Stimulated activated CD4-positive, alpha-beta T cell treated with anti-CD3 and anti-CD28 coated beads, Interleukin-15, amount 100 ng/mL, for 1 hour (primary cell): ENCODE data around the gene IGSF9B.

Experiments used
- DNase-seq, 2 donors: peaks; one replicate each; pipeline ENCODE4 v3.0.0-alpha.2; 2020; ENCODE audit warnings: low read depth in 1 of 2, low spot score in 1 of 2

IGSF9B gene

GRCh38 chr11:133957900-133958299 lies 1.1 kb upstream of the IGSF9B start:
- no peak for DNase-seq

- no peak for DNase-seq
Observed at GRCh38 chr11:133955945-133956421, 785 bp downstream of the IGSF9B start.

DNA sequence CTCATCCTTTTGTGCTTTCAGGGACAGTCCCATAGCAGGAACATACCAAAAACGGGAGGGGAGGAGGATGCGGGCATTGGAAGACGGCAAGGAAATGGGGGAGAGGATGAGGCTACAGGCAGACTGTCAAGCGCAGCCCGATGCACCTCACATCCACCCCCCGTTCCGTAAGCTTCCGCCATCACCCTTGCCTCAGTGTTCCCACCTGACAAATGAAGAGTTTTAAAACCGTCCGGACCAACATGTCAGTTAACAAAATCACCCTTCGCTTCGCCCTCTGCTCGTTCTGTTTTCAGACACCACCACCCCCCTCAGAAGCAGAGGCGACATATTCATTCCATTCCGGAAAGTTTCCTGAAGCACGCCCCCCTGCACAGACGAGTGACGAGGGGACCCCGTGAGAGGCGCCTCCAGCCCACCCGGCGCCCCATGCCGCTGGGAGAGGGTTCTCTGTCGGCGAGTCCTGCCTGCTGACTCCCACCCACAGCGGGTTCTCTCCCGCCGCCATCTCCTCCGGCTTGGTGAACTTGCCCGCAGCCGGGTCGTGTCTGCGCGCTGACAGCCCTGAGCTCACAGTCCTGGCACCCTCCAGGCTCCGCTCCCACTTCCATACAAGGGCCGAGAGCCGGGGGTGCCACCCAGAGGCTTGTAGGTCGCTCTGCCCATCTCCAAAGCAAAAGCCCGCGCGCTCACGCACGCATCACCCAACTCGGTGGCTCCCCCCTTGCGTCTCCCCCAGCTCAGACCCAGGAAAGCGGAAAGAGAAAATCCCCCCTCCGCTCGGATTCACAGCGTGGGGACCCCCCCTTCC lies 1.5 kb downstream of the IGSF9B start:
- no peak for DNase-seq

GRCh38 chr11:133953999-133954398 lies 2.8 kb downstream of the IGSF9B start:
- no peak for DNase-seq

DNA sequence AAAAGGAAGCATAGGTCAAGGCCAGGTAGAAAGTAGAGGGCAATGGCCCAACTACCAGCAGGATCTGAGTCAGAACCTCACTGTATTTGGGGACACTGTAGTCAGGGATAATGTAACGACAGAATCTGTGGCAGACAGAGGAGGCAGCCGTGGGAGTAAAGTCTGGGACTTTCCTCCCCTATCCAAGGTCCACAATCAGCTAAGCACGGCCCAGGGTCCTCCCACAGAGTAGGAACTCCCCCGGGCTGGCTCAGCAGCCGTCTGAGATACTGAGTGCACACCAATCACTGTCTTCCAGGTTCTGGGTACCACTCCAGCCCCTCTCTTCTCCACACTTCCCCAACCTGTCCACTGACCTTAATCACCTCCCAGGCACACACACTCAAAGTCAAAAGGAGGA lies 3.2 kb downstream of the IGSF9B start:
- no peak for DNase-seq

DNA sequence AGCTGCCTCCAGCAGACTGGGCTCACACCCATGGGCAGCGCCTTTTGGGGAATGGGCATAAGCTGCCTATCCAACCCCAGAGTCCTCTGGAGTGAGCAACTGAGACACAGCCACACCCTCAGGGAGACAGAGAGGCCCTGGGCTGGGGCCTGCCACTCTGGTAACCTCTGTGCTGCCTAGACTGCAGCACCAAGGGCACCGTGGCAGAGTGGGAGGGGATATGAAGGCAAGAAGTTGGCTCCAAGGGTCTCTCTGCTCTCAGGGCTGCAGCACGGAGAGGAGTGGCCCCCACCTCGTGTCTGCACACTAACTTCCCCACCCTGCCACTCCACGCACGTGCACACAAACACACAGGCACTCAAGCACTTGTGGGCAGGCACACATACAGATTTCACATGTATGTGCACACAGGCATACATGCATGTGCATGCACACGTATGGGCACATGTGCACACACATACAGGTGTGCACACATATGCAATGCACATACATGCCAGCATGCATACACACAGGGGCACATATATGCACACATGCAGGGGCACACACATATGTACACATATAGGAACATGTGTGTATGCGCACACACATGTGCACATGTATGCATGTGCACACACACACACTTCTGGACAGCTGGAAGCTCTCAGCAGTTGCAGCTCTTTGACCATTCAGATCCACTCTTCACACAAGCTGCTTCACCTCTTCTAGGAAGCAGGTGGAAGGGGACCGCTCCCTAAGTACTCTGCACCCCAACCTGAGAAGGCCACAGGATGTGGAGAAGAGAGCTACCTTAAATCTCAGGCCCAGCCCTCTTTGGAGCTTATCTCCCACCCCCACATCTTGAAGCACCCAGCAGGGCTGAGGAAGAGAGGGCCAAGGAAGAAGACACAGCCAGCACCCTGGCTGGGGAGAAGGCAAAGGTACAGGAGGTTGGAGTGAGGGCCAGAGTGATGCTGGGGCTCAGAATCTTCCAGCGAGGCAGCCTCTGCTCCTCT lies 4.3 kb downstream of the IGSF9B start:
- DNase-seq: no peak

- DNase-seq: no peak
Observed at GRCh38 chr11:133951327-133952198, 5.2 kb downstream of the IGSF9B start.

DNA sequence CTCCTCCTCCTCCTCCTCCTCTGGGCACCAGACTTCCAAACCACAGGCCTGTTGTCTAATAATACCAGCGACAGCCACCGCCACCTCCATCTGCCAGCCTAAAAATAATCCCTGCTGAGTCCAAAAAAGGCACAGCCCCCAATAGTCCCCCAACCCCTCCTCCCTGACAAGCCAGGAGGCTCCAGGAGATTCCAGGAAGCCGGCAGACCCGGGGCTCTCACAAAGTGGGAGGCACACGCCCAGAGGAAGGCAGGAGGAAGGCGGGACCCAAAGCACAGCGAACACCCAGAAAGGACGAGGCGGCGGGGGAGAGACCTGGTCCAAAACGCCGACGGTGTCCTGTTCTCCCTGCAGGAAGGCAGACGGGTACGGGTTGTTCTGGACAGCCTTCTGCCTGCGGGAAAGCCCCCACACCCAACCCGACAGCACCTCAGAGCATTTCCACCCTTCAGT lies 5.9 kb downstream of the IGSF9B start:
- no peak for DNase-seq

GRCh38 chr11:133950421-133950820 lies 6.3 kb downstream of the IGSF9B start:
- DNase-seq: no peak

DNA sequence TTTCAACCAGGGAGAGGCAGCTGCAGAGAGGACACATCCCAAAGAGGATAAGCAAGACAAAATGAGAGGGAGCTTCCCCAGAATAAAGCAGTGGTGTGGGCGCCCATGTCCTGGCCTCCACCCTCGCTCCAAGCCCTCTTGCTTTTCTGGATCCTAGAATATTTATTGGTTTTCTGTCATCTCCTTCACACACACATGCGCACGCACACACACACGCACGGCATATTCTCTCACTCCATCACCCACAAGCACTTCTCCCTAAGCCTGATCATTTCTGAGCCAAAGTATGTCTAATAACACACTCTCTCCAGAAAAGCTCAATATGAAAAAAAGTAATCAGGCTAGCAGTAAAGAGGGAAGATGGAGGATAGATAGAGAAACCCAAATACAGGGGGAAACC lies 7.6 kb downstream of the IGSF9B start:
- DNase-seq: no peak

DNA sequence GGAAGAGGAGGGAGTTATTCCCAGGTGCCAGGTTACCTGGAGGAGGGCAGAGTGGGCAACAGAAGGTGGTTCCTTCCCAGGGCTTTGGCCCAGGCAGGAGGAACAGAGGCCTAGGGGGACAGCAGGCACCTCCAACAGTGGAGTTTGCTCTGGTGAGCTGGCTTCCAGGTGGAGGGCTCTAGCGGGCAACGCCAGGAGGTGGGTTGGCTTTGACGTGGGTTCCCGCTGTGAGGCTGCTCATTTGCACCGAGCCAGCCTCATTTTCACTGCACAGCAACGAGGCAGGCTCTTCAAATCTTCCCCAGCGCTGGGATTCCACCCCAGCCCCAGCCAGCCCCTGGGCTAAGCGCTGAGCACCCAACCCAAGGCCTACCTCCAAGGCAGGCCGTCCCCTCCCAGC lies 8.1 kb downstream of the IGSF9B start:
- no peak for DNase-seq

- peak in 1 of 2 donors; percentile 37 for DNase-seq
Observed at GRCh38 chr11:133947321-133947756, 9.4 kb downstream of the IGSF9B start.

GRCh38 chr11:133946541-133947318 lies 10.0 kb downstream of the IGSF9B start:
- DNase-seq: no peak

- DNase-seq: no peak
Observed at GRCh38 chr11:133946051-133946450, 10.7 kb downstream of the IGSF9B start.

- DNase-seq: peak; percentile 63 to 67
Observed at GRCh38 chr11:133945087-133945974, 11.4 kb downstream of the IGSF9B start.

DNA sequence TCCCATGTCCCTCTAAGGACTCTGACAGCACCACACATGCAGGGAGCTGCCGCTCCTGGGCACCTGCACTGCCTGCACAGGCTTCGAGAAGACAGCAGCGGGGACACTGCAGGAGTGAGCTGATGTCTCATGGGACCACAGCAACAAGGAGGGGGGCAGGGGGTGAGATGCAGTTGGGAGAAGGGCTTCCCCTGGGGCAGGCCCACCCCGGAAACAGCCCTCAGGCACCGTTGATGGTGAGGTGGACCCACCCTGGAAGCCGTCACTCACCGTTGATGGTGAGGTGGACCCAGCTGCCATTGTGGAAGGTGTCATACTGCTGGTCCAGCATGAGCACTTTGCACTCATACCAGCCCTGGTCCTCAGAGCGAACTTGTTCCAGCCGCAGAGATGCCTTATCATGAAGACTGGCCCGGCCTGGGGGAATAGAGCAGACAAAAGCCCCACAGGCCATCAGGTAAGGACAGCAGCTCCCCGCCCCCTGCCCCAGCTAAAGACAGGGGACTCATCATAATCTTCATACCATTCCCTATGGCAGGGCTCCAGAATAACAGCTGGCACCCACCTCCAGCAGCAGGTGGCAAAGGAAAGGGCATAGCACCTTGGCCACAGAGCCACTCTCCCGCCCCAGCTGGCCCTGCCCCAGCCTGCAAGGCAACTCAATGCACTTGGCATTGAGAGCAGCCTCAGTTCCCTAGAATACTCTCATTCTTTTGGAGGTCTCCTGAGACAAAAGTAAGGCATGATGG lies 12.6 kb downstream of the IGSF9B start:
- no peak for DNase-seq

GRCh38 chr11:133942577-133942976 lies 14.2 kb downstream of the IGSF9B start:
- no peak for DNase-seq

GRCh38 chr11:133941546-133941945 lies 15.2 kb downstream of the IGSF9B start:
- no peak for DNase-seq
